Liver (tissue), 3 donors: ENCODE results near the gene PRR16.

Experiments
- EGR1 ChIP-seq, 2 donors: IDR thresholded peaks; 2 replicates each; pipeline ENCODE4 v1.6.1; 2016 to 2018; ENCODE audit warnings: antibody characterized with exemption in 2 of 2, low read depth in 2 of 2
- FOXA1 ChIP-seq: IDR thresholded peaks from 2 replicates; pipeline ENCODE4 v1.6.1; 2016; ENCODE audit warnings: antibody characterized with exemption
- FOXA2 ChIP-seq: IDR thresholded peaks from 2 replicates; pipeline ENCODE4 v1.6.1; 2016; ENCODE audit warnings: antibody characterized with exemption
- GABPA ChIP-seq, 2 donors: IDR thresholded peaks in 1 of 2; conservative IDR thresholded peaks in 1 of 2; 2 replicates each; pipeline ENCODE4 v1.6.1; 2016; ENCODE audit warnings: antibody characterized with exemption in 2 of 2, mild to moderate bottlenecking in 1 of 2, moderate library complexity in 1 of 2
- HNF4A ChIP-seq, 2 donors: conservative IDR thresholded peaks; 2 replicates each; pipeline ENCODE4 v1.6.1; 2016; ENCODE audit warnings: antibody characterized with exemption in 2 of 2, mild to moderate bottlenecking in 2 of 2
- HNF4G ChIP-seq: IDR thresholded peaks from 2 replicates; pipeline ENCODE4 v1.6.1; 2016; ENCODE audit warnings: antibody characterized with exemption
- JUND ChIP-seq, 2 donors: IDR thresholded peaks; 2 replicates each; pipeline ENCODE4 v1.6.1; 2016; ENCODE audit warnings: antibody characterized with exemption in 2 of 2
- RAD21 ChIP-seq, 2 donors: IDR thresholded peaks; 2 replicates each; pipeline ENCODE4 v1.6.1; 2016; ENCODE audit warnings: antibody characterized with exemption in 2 of 2, mild to moderate bottlenecking in 2 of 2
- SP1 ChIP-seq: IDR thresholded peaks from 2 replicates; pipeline ENCODE4 v1.6.1; 2018; ENCODE audit warnings: antibody characterized with exemption, mild to moderate bottlenecking
- TAF1 ChIP-seq: conservative IDR thresholded peaks from 2 replicates; pipeline ENCODE4 v1.6.1; 2016; ENCODE audit warnings: antibody characterized with exemption, mild to moderate bottlenecking
- TF ChIP-seq, protein P1 (sequence below): IDR thresholded peaks from 2 replicates; pipeline ENCODE4 v1.6.1; 2016; ENCODE audit warnings: antibody characterized with exemption
- TF ChIP-seq, protein P2 (sequence below): fragments of 150-350 bp; IDR thresholded peaks from 2 replicates; pipeline ENCODE4 v1.5.1; 2017; ENCODE audit warnings: improper control_type of control experiment, low read depth, low read length; ENCODE audit not compliant: missing input control
- TF ChIP-seq, protein P3 (sequence below): IDR thresholded peaks from 2 replicates; pipeline ENCODE4 v1.6.1; 2016; ENCODE audit warnings: antibody characterized with exemption, mild to moderate bottlenecking
- TF ChIP-seq, protein P4 (sequence below): IDR thresholded peaks from 2 replicates; pipeline ENCODE4 v1.6.1; 2016; ENCODE audit warnings: antibody characterized with exemption
- donor health status: healthy.
- donor health status: healthy.

DNA sequence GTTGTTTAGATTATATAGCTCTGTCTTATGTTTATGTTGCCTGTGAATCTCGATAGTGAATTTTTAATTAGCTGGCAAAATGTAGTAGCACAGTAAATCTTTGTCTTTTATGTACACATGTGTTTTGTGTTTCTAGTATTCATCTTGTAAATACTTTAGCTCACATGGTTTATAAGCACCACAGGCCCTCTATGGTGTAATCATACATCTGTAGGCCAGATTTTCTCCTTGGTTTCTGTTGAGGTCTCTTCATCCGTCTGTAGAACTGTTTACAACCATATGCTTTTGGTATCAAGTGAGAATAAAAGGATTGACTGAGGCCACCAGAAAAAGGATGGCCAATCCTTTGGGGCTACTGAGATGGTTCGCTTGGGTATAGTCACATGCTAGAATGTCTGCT, 45.0 kb downstream of the PRR16 start:
- TF ChIP-seq SP1 (no peak), FOXA1 (no peak), GABPA (IDR thresholded peaks at IDR 0.05 in 1 of 2, conservative IDR thresholded peaks at IDR 0.05 in 1 of 2) (no peak), JUND (IDR thresholded peaks at IDR 0.05) (no peak), RAD21 (IDR thresholded peaks at IDR 0.05) (no peak), TAF1 (no peak), EGR1 (IDR thresholded peaks at IDR 0.05; ENCODE audit: low read depth in 2 of 2) (no peak), FOXA2 (no peak), HNF4A (conservative IDR thresholded peaks at IDR 0.05) (no peak), HNF4G (no peak)
- TF ChIP-seq, protein P1, sequence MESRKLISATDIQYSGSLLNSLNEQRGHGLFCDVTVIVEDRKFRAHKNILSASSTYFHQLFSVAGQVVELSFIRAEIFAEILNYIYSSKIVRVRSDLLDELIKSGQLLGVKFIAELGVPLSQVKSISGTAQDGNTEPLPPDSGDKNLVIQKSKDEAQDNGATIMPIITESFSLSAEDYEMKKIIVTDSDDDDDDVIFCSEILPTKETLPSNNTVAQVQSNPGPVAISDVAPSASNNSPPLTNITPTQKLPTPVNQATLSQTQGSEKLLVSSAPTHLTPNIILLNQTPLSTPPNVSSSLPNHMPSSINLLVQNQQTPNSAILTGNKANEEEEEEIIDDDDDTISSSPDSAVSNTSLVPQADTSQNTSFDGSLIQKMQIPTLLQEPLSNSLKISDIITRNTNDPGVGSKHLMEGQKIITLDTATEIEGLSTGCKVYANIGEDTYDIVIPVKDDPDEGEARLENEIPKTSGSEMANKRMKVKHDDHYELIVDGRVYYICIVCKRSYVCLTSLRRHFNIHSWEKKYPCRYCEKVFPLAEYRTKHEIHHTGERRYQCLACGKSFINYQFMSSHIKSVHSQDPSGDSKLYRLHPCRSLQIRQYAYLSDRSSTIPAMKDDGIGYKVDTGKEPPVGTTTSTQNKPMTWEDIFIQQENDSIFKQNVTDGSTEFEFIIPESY, result no peak
- TF ChIP-seq, protein P2, sequence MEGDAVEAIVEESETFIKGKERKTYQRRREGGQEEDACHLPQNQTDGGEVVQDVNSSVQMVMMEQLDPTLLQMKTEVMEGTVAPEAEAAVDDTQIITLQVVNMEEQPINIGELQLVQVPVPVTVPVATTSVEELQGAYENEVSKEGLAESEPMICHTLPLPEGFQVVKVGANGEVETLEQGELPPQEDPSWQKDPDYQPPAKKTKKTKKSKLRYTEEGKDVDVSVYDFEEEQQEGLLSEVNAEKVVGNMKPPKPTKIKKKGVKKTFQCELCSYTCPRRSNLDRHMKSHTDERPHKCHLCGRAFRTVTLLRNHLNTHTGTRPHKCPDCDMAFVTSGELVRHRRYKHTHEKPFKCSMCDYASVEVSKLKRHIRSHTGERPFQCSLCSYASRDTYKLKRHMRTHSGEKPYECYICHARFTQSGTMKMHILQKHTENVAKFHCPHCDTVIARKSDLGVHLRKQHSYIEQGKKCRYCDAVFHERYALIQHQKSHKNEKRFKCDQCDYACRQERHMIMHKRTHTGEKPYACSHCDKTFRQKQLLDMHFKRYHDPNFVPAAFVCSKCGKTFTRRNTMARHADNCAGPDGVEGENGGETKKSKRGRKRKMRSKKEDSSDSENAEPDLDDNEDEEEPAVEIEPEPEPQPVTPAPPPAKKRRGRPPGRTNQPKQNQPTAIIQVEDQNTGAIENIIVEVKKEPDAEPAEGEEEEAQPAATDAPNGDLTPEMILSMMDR, result no peak
- TF ChIP-seq, protein P3, sequence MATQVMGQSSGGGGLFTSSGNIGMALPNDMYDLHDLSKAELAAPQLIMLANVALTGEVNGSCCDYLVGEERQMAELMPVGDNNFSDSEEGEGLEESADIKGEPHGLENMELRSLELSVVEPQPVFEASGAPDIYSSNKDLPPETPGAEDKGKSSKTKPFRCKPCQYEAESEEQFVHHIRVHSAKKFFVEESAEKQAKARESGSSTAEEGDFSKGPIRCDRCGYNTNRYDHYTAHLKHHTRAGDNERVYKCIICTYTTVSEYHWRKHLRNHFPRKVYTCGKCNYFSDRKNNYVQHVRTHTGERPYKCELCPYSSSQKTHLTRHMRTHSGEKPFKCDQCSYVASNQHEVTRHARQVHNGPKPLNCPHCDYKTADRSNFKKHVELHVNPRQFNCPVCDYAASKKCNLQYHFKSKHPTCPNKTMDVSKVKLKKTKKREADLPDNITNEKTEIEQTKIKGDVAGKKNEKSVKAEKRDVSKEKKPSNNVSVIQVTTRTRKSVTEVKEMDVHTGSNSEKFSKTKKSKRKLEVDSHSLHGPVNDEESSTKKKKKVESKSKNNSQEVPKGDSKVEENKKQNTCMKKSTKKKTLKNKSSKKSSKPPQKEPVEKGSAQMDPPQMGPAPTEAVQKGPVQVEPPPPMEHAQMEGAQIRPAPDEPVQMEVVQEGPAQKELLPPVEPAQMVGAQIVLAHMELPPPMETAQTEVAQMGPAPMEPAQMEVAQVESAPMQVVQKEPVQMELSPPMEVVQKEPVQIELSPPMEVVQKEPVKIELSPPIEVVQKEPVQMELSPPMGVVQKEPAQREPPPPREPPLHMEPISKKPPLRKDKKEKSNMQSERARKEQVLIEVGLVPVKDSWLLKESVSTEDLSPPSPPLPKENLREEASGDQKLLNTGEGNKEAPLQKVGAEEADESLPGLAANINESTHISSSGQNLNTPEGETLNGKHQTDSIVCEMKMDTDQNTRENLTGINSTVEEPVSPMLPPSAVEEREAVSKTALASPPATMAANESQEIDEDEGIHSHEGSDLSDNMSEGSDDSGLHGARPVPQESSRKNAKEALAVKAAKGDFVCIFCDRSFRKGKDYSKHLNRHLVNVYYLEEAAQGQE, result no peak
- TF ChIP-seq, protein P4, sequence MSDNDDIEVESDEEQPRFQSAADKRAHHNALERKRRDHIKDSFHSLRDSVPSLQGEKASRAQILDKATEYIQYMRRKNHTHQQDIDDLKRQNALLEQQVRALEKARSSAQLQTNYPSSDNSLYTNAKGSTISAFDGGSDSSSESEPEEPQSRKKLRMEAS, result no peak
